ENCODE data around the gene IRF9.
A peak's percentile ranks its signal among the peaks of the same experiment; 100 is the strongest.

The IRF9 gene

DNA sequence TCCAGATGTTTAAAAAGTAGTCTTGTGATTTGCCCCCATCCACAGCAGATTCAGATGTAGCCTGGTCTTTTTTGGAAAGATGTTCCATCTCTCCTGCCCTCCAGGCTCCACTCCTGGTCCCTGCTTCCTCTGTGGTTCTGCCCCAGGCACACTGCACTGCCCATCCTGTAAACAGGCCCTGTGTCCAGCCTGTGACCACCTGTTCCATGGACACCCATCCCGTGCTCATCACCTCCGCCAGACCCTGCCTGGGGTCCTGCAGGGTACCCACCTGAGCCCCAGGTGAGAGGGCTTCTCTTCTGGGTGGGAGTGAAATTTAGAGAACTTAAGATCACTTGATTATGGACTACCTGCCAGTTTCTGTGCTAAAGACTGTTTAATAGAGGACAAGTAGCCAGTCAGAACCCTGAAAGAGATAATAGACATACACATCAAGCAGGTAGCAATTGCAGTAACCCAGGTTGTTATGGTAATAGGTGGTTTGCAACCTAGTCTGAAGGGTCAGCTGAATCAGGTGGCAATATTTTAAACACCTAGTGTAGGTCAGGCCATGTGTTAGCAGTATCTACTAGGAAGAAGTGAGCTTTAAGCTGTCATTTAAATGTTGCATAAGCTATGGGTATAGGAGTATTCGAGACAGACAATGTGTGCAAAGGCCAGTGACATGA lies 11.6 kb upstream of the IRF9 start:
- no peak for DNase-seq

DNA sequence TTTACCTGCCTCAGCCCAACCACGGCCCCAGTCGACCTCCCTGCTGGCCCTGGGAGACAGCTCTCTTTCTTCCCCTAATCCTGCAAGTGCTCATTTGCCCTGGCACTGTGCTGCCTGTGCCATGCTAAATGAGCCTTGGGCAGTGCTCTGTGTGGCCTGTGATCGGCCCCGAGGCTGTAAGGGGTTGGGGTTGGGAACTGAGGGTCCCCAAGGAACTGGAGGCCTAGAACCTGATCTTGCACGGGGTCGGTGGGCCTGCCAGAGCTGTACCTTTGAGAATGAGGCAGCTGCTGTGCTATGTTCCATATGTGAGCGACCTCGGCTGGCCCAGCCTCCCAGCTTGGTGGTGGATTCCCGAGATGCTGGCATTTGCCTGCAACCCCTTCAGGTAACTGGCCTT lies 11.0 kb upstream of the IRF9 start:
- no peak for DNase-seq

DNA sequence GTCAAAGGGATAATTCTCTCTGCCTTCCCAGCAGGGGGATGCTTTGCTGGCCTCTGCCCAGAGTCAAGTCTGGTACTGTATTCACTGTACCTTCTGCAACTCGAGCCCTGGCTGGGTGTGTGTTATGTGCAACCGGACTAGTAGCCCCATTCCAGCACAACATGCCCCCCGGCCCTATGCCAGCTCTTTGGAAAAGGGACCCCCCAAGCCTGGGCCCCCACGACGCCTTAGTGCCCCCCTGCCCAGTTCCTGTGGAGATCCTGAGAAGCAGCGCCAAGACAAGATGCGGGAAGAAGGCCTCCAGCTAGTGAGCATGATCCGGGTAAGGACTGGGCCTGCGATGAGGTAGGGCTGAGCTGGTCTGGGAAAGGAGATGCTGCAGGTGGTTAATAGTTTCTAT lies 10.5 kb upstream of the IRF9 start:
- DNase-seq: no peak

DNA sequence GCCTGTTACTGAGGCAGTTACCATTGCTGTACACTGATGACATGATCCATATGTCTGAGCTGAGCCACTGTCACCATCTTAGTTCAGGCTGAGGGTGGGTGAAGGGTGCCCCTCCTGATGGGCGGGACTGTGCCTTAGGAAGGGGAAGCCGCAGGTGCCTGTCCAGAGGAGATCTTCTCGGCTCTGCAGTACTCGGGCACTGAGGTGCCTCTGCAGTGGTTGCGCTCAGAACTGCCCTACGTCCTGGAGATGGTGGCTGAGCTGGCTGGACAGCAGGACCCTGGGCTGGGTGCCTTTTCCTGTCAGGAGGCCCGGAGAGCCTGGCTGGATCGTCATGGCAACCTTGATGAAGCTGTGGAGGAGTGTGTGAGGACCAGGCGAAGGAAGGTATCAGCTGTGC lies 10.1 kb upstream of the IRF9 start:
- no peak for DNase-seq

DNA sequence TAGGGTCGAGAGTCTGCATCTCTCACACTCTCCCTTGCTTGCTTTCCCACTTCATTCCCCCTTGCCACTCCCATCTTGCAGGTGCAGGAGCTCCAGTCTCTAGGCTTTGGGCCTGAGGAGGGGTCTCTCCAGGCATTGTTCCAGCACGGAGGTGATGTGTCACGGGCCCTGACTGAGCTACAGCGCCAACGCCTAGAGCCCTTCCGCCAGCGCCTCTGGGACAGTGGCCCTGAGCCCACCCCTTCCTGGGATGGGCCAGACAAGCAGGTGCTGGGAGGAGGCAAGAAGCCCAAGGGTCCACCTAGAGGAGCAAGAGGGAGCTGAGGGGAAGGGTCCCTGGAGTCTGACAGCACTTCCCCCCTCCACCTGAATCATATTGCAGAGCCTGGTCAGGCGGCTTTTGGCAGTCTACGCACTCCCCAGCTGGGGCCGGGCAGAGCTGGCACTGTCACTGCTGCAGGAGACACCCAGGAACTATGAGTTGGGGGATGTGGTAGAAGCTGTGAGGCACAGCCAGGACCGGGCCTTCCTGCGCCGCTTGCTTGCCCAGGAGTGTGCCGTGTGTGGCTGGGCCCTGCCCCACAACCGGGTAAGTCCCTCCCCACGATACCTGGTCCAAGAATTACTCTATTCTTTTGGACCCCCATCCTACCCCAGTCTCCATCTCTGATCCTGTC lies 9.5 kb upstream of the IRF9 start:
- DNase-seq: no peak

DNA sequence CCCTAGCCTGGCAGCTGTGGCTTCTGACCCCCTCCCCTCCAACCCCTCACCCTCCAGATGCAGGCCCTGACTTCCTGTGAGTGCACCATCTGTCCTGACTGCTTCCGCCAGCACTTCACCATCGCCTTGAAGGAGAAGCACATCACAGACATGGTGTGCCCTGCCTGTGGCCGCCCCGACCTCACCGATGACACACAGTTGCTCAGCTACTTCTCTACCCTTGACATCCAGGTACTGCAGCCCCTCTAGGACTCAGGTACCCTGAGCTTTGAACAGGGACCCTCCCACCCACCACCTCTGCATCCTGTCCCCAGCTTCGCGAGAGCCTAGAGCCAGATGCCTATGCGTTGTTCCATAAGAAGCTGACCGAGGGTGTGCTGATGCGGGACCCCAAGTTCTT lies 6.0 kb upstream of the IRF9 start:
- DNase-seq: no peak

DNA sequence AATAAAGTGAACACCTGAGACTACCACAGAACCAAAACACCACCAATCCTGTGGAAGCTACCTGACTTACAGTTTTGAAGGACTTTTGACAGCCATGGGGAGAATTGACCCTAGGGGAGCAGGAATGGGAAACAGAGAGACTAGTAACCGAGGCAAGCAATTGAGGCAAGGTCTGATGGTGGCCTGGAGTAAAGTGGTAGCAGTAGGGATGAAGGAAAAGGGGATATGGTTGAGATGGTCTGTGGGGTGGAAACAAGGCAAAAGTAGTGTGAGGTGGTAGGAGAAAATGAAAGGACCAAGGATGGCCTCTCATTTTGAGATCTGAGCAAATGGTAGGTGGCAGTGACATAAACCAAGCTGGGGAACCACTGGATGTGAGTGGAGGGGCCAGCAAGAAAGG lies 4.2 kb upstream of the IRF9 start:
- DNase-seq: no peak

DNA sequence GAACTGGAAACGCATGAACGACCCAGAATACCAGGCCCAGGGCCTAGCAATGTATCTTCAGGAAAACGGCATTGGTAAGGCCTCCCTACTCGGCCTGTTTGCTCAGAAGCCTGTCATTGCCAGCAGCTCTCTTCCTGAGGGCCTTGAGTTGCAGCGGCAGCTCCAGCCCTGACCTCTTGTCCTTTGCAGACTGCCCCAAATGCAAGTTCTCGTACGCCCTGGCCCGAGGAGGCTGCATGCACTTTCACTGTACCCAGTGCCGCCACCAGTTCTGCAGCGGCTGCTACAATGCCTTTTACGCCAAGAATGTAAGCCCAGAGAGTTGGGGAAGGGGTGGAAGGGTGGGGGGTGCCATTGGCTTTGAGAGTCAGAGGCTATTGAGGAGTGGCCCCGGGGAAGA lies 3.7 kb upstream of the IRF9 start:
- DNase-seq: no peak

DNA sequence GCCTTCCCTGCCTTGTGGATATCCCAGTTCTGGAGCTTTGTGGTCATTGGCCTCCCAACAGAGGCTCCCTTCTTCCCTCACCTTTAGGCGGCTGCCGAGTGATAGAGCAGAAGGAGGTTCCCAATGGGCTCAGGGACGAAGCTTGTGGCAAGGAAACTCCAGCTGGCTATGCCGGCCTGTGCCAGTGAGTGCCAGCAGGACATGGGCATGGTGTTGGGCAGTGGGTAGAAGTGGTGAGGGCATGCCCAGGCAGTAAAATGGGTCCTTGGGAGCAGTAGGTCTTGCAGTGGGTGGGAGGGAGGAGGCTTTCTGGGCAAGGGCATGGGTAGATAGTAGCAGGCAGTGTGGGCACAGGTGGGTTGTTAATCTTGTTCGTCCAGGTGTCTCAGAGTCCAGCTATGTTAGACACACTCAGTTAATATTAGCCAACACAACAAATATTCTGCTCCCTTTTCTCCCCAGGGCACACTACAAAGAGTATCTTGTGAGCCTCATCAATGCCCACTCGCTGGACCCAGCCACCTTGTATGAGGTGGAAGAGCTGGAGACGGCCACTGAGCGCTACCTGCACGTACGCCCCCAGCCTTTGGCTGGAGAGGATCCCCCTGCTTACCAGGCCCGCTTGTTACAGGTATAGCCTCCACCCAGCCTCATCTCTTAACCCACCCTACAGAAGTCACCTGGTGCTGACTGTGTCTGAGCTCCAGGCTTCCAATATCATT lies 1.1 kb upstream of the IRF9 start:
- DNase-seq: no peak

DNA sequence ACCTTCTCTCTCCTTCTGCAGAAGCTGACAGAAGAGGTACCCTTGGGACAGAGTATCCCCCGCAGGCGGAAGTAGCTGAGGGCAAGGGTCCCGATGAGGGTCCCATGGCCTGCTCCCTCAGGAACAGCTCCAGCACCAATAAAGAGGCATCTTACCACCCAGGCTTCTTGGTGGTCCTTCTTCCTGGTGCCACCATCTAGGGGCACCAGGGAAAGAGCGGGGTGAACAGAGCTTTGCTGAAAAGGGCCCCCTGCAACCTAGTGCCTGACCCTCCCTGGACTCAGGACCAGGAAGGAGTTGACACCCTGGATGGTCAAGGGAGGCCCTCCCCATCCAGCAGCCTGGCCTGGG lies 591 bp upstream of the IRF9 start:
- no peak for DNase-seq

DNA sequence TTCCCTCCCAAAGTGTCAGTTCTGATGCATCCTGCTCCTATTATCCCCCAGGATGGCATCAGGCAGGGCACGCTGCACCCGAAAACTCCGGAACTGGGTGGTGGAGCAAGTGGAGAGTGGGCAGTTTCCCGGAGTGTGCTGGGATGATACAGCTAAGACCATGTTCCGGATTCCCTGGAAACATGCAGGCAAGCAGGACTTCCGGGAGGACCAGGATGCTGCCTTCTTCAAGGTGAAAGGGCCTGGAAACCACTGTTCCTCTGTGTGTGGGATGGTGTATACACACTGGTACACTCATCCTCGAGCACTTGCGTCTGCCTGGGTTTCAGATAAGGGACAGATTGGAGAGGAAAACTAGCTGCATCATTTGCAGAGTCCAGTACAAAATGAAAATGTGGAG lies 1.0 kb downstream of the IRF9 start:
- DNase-seq: no peak

DNA sequence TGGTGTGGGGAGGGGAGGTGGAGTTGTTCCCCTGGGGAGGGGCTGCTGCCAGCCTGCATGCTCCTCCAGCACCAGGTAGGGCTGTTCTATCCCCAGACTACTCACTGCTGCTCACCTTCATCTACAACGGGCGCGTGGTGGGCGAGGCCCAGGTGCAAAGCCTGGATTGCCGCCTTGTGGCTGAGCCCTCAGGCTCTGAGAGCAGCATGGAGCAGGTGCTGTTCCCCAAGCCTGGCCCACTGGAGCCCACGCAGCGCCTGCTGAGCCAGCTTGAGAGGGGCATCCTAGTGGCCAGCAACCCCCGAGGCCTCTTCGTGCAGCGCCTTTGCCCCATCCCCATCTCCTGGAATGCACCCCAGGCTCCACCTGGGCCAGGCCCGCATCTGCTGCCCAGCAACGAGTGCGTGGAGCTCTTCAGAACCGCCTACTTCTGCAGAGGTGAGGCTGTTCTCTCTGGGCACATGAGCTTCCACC lies 3.5 kb downstream of the IRF9 start:
- no peak for DNase-seq

DNA sequence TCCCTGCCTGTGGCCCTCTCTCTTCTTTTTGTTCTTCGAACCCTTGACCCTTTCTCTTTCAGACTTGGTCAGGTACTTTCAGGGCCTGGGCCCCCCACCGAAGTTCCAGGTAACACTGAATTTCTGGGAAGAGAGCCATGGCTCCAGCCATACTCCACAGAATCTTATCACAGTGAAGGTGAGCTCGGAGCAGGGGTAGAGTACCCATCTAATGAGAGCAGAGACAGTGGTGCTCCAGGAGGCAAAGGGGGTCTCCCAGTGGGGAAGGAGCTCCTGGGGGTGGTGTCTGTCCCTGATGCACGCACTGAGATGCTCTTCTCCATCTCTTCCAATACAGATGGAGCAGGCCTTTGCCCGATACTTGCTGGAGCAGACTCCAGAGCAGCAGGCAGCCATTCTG lies 4.7 kb downstream of the IRF9 start:
- no peak for DNase-seq

DNA sequence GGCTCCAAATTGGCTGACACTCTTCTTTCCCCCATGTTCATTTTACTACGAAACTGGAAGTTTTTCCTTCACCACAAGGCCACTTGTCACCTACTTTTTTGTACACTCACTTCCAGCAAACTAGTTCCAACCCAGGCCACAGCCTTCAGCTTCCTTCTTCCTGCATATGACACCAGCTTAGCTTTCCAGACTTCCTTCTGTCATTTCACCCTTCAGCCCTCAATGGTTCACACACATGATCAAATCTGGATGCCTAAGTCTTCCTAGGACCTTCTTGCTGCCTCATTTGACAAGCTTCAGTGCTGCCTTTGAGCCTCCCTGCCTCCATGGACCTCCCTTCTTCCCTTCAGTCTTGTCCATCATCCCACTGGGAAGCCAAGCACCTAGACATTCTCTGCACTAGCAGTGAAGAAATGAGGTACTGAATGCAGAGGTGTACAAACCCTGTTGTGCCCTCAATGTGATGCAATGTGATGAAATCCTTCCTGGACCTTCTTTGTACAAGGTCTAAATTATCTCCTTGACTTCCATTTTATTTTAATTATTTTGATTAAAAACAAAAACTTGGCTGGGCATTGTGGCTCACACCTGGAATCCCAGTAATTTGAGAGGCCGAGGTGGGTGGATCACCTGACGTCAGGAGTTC lies 6.5 kb downstream of the IRF9 start:
- no peak for DNase-seq

DNA sequence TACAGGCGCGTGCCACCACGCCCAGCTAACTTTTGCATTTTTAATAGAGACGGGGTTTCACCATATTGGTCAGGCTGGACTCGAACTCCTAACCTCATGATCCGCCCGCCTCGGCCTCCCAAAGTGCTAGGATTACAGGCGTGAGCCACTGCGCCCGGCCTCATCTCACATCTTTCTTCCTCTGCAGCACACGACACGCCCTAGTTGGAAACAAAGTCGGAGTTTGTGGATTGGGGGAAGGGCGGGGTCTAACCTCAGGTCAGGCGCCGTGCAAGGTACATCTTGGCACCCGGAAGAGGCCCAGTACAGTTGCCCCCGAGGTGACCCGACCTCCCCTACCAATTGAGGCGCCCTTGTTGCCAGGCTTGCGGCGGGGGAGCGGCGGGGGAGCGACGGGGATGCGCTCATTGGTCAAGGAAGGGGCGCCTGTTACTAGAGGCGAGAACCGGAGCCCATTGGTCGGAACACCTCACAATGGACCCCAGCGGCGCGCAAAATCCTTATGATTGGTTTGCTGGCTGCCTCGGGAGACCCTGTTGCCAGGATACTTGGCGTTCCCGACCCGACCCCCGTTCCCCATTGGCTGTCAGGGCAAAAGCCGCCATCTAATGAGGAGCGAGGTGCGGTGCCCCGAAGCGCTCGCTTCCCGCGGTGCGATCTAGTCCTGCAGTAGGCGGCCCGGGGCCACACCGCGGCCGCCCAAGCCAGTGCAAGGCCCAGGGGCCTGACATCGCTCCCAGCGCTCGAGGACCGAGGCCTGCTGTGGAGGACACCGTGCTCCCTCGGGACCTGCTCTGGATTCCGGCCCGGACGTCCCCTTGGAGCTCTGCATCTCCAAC lies 10.6 kb downstream of the IRF9 start, which contains the start of gene REC8:
Gene REC8, plus strand, starts transcription at position 659 of the 839 bp plus-strand sequence. CDS start 473 bp downstream, outside the sequence.
- peak; percentile 84 for DNase-seq

DNA sequence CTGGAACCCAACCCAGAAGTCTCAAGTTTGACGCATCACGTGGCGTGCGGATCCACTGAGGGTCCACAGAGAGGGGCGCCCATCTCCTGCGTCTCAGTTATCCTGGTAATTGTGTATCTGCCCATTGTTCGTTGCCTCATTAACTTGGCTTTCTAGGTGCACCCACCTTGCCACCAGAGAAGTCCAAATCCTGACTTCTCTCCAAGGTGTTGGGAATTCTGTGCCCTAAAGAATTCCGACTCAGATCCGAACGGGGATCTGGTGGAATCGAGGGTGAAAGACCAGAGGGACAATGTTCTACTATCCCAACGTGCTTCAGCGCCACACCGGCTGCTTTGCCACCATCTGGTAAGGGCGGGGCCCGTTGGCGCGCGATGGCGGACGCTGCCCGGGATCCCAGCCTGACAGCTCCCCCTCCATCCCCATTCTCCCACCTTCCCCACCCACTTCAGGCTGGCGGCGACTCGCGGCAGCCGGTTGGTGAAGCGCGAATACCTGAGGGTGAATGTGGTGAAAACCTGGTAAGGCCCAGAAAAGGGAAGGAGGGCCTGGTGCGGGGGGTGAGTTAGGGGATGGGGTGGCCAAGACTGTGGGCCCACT lies 11.3 kb downstream of the IRF9 start:
- no peak for DNase-seq

DNA sequence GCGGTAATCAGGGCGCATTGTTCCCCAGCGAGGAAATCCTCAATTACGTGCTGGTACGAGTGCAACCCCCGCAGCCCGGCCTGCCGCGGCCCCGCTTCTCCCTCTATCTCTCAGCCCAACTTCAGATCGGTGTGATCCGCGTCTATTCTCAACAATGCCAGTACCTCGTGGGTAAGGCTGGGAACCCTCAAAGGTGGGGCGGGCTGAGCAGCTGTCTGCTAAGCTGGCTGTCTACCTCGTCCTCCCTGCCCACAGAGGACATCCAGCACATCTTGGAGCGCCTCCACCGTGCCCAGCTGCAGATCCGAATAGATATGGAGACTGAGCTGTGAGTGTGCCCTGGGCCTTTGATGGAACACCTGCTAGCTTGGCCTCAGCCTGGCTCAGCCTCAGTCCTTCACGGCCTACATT lies 11.8 kb downstream of the IRF9 start:
- no peak for DNase-seq

DNA sequence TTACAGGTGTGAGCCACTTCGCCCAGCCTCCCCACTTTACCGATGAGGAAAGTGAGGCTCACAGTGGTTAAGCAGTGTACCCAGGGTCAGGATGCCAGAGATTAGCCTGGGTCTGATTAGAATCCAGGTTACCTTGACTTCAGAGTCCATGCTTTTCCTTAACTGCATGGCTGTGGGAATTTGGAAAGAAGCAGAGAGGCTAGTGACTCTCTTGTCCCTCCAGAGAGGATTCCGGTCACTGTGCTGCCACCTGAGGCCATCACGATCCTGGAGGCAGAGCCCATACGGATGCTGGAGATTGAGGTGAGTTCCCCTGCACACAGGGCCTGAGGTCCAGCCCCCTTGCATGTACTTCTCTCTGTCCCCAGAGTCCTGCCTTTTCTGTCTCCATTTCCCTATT lies 15.5 kb downstream of the IRF9 start:
- DNase-seq: no peak

DNA sequence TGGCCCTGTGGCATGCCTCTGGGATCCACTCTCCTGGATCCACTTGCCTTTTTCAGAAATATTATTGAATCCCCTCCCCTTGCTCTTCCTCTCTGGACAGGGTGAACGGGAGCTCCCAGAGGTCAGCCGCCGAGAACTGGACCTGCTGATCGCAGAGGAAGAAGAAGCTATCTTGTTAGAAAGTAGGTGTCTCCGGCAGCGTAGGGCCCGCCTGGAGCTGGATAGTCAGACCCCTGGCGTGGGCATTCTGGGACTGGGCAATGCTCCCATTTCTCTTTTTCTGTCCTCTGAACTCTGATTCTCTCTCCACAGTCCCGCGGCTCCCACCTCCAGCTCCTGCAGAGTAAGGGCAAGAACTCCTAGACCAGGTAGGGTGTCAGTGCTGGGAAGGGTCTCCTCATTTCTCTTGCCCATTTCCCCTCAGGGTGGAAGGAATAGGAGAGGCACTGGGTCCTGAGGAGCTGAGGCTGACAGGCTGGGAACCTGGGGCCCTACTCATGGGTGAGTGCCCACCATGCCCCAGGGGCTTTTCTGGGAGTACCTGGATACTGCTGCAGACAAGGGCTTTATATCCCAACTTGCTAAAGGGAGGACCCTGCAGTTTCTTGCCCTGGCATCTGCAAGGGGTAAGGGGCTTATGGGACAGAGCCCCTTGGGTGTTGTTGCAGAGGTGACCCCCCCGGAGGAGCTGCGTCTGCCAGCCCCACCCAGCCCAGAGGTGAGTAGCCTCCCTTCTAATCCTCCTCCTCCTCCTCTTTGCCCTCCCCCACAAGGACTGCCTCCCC lies 16.2 kb downstream of the IRF9 start:
- no peak for DNase-seq

DNA sequence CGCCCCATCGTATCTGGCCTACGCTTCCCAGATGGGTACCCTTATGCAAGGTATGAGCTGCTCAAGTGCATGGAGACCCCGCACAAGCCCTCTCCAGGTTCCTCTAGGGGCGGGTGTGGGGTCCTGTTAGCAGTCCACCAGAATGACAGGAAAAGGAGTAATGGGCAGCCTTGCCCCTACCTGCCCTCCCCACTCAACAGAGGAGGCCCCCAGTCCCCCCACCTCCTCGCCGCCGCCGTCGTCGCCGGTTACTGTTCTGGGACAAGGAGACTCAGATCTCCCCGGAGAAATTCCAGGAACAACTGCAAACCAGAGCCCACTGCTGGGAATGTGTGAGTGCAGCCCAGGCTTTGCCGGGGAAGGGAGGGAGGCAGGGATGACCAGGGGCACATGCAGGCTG lies 16.8 kb downstream of the IRF9 start:
- DNase-seq: no peak

DNA sequence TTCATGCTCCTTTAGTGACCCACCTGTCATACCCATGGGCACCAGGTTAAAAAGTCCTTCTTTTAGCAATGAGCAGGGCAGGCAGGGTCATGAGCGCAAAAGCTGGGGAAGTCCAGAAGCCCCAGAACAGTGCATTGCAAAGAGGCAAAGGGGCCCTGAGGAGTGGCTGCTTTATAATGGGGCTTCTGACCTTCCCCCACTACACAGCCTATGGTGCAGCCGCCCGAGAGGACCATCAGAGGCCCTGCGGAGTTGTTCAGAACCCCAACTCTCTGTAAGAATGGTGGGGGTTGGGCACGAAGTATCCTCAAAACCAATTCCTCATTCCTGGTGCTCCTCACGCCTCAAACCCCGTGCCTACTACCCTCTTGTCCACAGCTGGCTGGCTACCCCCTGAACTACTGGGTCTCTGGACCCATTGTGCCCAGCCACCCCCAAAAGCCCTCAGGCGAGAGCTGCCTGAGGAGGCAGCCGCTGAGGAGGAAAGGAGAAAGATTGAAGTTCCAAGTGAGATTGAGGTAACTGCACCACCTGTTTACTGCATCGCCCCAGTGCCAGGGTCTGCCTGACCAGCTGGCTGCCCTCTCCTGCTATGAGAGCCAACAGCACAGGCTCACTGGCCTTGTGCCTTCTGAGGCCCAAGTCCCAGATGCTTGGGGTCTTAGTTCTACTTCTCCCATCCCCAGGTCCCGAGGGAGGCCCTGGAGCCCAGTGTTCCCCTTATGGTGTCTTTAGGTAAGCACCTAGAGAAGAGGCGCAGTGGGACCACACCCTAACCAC lies 17.5 kb downstream of the IRF9 start:
- DNase-seq: no peak

Data from NCI-H748 treated with DMSO at 0.1 percent for 48 hours (cell line).